Osteoblast (primary cell): ENCODE data around the gene SEC22C. TPM values are rescaled to one million over a fixed set of nuclear protein-coding genes. Genes with fewer than 3 reads are reported as not detected.
"Not testable (repeated sequence)": the region's sequence is repeated elsewhere in the genome, so short reads cannot be mapped to it uniquely, and the experiment has no call there.

Source experiments
- DNase-seq: peaks from one replicate; pipeline ENCODE4 v3.0.0; 2011; ENCODE audit warnings: low spot score, mixed read lengths; ENCODE audit not compliant: insufficient read length; ENCODE audit errors: missing footprints
- H2AFZ ChIP-seq: 2 replicates; pipeline ENCODE4 v1.6.0; 2011; ENCODE audit warnings: mild to moderate bottlenecking, low read length
- H3K27ac ChIP-seq: 2 replicates; pipeline ENCODE4 v1.5.1; 2011; ENCODE audit warnings: mild to moderate bottlenecking, low read depth, low read length, moderate library complexity
- H3K27me3 ChIP-seq: 2 replicates; pipeline ENCODE4 v1.6.0; 2012; ENCODE audit warnings: mild to moderate bottlenecking, control low read depth, inconsistent platforms, low read length, moderate library complexity; ENCODE audit not compliant: insufficient read depth
- H3K36me3 ChIP-seq: 2 replicates; pipeline ENCODE4 v1.5.1; 2011; ENCODE audit warnings: mild to moderate bottlenecking, low read length, control low read depth, moderate library complexity; ENCODE audit not compliant: insufficient read depth
- H3K4me1 ChIP-seq: 2 replicates; pipeline ENCODE4 v1.5.1; 2011; ENCODE audit warnings: mild to moderate bottlenecking, low read length, control low read depth, moderate library complexity; ENCODE audit not compliant: insufficient read depth
- H3K4me2 ChIP-seq: 2 replicates; pipeline ENCODE4 v1.6.0; 2011; ENCODE audit warnings: mild to moderate bottlenecking, low read length; ENCODE audit not compliant: insufficient read depth
- H3K4me3 ChIP-seq: fragments of 200-600 bp; sonication (generic); 3 replicates; pipeline ENCODE4 v1.5.1; 2012; ENCODE audit warnings: mild to moderate bottlenecking, low read length, inconsistent platforms; ENCODE audit not compliant: insufficient read depth
- H3K79me2 ChIP-seq: 2 replicates; pipeline ENCODE4 v1.6.0; 2012; ENCODE audit warnings: mild to moderate bottlenecking, low read length, control low read depth, inconsistent platforms; ENCODE audit not compliant: insufficient read depth
- H3K9me3 ChIP-seq: 2 replicates; pipeline ENCODE4 v1.5.1; 2011; ENCODE audit warnings: low read depth, low read length, control low read depth
- H4K20me1 ChIP-seq: 2 replicates; pipeline ENCODE4 v1.6.0; 2012; ENCODE audit warnings: mild to moderate bottlenecking, low read length, control low read depth; ENCODE audit not compliant: insufficient read depth
- CTCF ChIP-seq: IDR thresholded peaks from 2 replicates; pipeline ENCODE4 v1.5.1; 2011; ENCODE audit warnings: mild to moderate bottlenecking, low read depth, low read length, moderate library complexity; ENCODE audit errors: extremely low read depth
- total RNA-seq: library from RNA; depleted of rRNA; stranded (reverse); fragments of >200 nt; gene quantifications from 2 replicates; pipeline ENCODE4 v1.2.3, GENCODE V29; 2012

Gene SEC22C
- total RNA-seq, 1 donor: 60.1 TPM

GRCh38 chr3:42601896-42602581 is 20.3 kb upstream of the SEC22C start:
- Histone ChIP-seq H3K79me2 (peaks cover 68% of the 10 kb centered on the region), H4K20me1 (peaks cover 31% of the 10 kb centered on the region), H2AFZ (no peak overlapping the region), H3K4me3 (peak overlapping the region; percentile 74), H3K27ac (peak overlapping the region; percentile 72), H3K4me1 (peaks cover 10% of the 10 kb centered on the region), H3K36me3 (peaks cover 3% of the 10 kb centered on the region), H3K27me3 (no peaks in the 10 kb centered on the region), H3K9me3 (no peaks in the 10 kb centered on the region), H3K4me2 (peak overlapping the region; percentile 86)
- DNase-seq: no peak
- peak; percentile 28 for TF ChIP-seq CTCF

- Histone ChIP-seq H3K4me3 (peak overlapping the region; percentile 74), H3K27me3 (no peaks in the 10 kb centered on the region), H3K4me1 (peaks cover 10% of the 10 kb centered on the region), H2AFZ (peak overlapping the region; percentile 84), H3K79me2 (peaks cover 64% of the 10 kb centered on the region), H3K9me3 (no peaks in the 10 kb centered on the region), H3K4me2 (peak overlapping the region; percentile 86), H3K36me3 (peaks cover 3% of the 10 kb centered on the region), H3K27ac (peak overlapping the region; percentile 72), H4K20me1 (peaks cover 29% of the 10 kb centered on the region)
- no peak for TF ChIP-seq CTCF
- peak; percentile 90 for DNase-seq
Observed at GRCh38 chr3:42600958-42601675, 19.4 kb upstream of the SEC22C start.

GRCh38 chr3:42600111-42600957 is 18.6 kb upstream of the SEC22C start, which contains the start of gene NKTR:
Gene NKTR (plus strand): TSS chr3:42600686. CDS start chr3:42601007, 321 bp downstream.
- Histone ChIP-seq H3K4me2 (peak within 1 kb of the TSS; percentile 86), H3K4me3 (peak within 1 kb of the TSS; percentile 74), H3K9me3 (no peaks in the 10 kb centered on the region), H4K20me1 (peaks cover 24% of the 10 kb centered on the region), H3K36me3 (no peaks in the 10 kb centered on the region), H3K27ac (peak within 1 kb of the TSS; percentile 72), H3K27me3 (no peaks in the 10 kb centered on the region), H3K79me2 (peaks cover 59% of the 10 kb centered on the region), H3K4me1 (peaks cover 10% of the 10 kb centered on the region), H2AFZ (peak within 1 kb of the TSS; percentile 95)
- peak; percentile 92 for DNase-seq
- no peak for TF ChIP-seq CTCF

GRCh38 chr3:42597098-42597497 is 15.3 kb upstream of the SEC22C start:
- not testable (repeated sequence) for H2AFZ ChIP-seq, H3K27me3 ChIP-seq, H3K4me3 ChIP-seq, H3K9me3 ChIP-seq, H3K4me2 ChIP-seq, H3K4me1 ChIP-seq, H3K27ac ChIP-seq, DNase-seq, H3K36me3 ChIP-seq
- Histone ChIP-seq H4K20me1 (peaks cover 11% of the 10 kb centered on the region), H3K79me2 (peaks cover 50% of the 10 kb centered on the region)
